ENCODE data around the gene ALG13. TPM values are rescaled to one million over a fixed set of nuclear protein-coding genes. Genes with fewer than 3 reads are reported as not detected.

ALG13 gene
- total and polyA plus RNA-seq, 2 of the 8 experiments (the other 6 are each of a cell fraction or from before 2014, with no cell fraction given), result 44.3 to 93.6 TPM

DNA sequence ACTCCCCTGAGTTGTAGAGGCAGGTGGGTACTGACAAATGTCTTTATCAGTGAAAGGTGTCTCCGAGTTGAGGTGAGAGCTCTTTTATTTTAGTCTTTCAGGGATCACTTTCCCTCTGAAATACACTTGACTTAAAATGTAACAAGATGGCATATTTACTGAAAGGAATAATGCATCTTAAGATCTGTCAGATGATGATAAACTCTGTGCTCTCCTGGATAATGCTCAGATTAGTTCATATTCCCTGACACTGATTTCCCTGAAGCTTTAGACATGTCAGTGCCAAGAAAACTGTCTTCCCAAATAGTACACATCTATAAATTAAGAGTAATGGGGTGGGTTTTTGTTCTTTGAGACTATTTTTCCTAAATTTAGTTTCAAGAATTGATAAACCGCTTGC lies 75.5 kb downstream of the ALG13 start:
- H3K9ac ChIP-seq (replicated peaks in 1 of 4; ENCODE audit: extremely low read depth in 1 of 4, low read depth in 3 of 4, low read length in 3 of 4), result no peak overlapping the region
- no peak overlapping the region for H4K91ac ChIP-seq (replicated peaks; ENCODE audit: insufficient read length, low read length)
- no peaks in the 10 kb centered on the region for H3K23me2 ChIP-seq (ENCODE audit: low read depth, low read length)
- H3K4me3 ChIP-seq (ENCODE audit: extremely low read depth in 1 of 4, insufficient read depth in 2 of 4, low read depth in 3 of 4, low read length in 4 of 4), result no peak overlapping the region
- no peak overlapping the region for H3K18ac ChIP-seq (ENCODE audit: extremely low read depth, low read length)
- DNase-seq (ENCODE audit: low read depth in 1 of 2, low spot score in 2 of 2) (no peak), FAIRE-seq (no peak)
- H3K79me2 ChIP-seq (ENCODE audit: control insufficient read depth in 1 of 2, insufficient read depth in 2 of 2, low read length in 2 of 2), result no peaks in the 10 kb centered on the region
- H3K27ac ChIP-seq (ENCODE audit: low read depth, low read length), result no peak overlapping the region
- H3K79me1 ChIP-seq (ENCODE audit: low read depth, low read length), result no peaks in the 10 kb centered on the region
- ChIA-PET POLR2A (ENCODE audit: partially characterized antibody) (no interaction called here), CTCF (ENCODE audit: partially characterized antibody) (no interaction called here)
- no peak overlapping the region for H4K8ac ChIP-seq (ENCODE audit: extremely low read depth, insufficient read depth, low read length)
- WGBS, 2 experiments (ENCODE audit: extremely low coverage in 1 of 2, insufficient coverage in 1 of 2, insufficient read length in 1 of 2, insufficient replicate concordance in 2 of 2, low coverage in 1 of 2, low lambda C conversion rate in 2 of 2, missing lambda C conversion rate in 1 of 2), result 91% methylated on average over 2 of the region's 2 CpGs; no CpG with 5 or more reads in 1 of the 2 experiments
- no peak overlapping the region for H3K4me2 ChIP-seq (ENCODE audit: insufficient read depth in 1 of 2, low read depth in 2 of 2, low read length in 2 of 2)
- H4K20me1 ChIP-seq (replicated peaks in 1 of 2; ENCODE audit: control insufficient read depth in 1 of 2, insufficient read depth in 2 of 2, low read length in 2 of 2), result no peaks in the 10 kb centered on the region
- H3K23ac ChIP-seq (ENCODE audit: insufficient read length), result no peak overlapping the region
- no peak overlapping the region for H2BK15ac ChIP-seq (ENCODE audit: low read length)
- no peak overlapping the region for H2BK20ac ChIP-seq (ENCODE audit: low read length)
- H3K4me1 ChIP-seq (replicated peaks in 1 of 4; ENCODE audit: control insufficient read depth in 3 of 4, insufficient read depth in 4 of 4, low read length in 3 of 4), result no peaks in the 10 kb centered on the region
- H3K36me3 ChIP-seq (ENCODE audit: control insufficient read depth in 2 of 4, insufficient read depth in 4 of 4, low read length in 3 of 4), result peaks cover 0 to 7% (median 3%) of the 10 kb centered on the region in 4 experiments; a peak in 2 of 8 replicates
- no peak overlapping the region for H2AK5ac ChIP-seq (ENCODE audit: low read depth, low read length)
- H2BK120ac ChIP-seq (replicated peaks; ENCODE audit: low read depth, low read length), result no peak overlapping the region
- no peaks in the 10 kb centered on the region for H3K9me3 ChIP-seq (ENCODE audit: insufficient read depth in 2 of 2, low read depth in 1 of 2, low read length in 1 of 2)
- no peak overlapping the region for H3K14ac ChIP-seq (ENCODE audit: insufficient read length)
- H3K4ac ChIP-seq (replicated peaks; ENCODE audit: insufficient read length, low read depth, low read length), result no peak overlapping the region
- no peaks in the 10 kb centered on the region for H3K27me3 ChIP-seq (replicated peaks in 1 of 4; ENCODE audit: control insufficient read depth in 3 of 4, extremely low read depth in 1 of 4, insufficient read depth in 3 of 4, low read length in 3 of 4)
- no peak overlapping the region for H4K5ac ChIP-seq (ENCODE audit: insufficient read length, low read depth, low read length)
- no peak overlapping the region for H3K56ac ChIP-seq (replicated peaks; ENCODE audit: insufficient read length, low read depth, low read length)
- H2BK12ac ChIP-seq (ENCODE audit: low read depth, low read length), result no peak overlapping the region
- no peak overlapping the region for H2BK5ac ChIP-seq (ENCODE audit: low read depth, low read length)
- H2AFZ ChIP-seq (ENCODE audit: low read length), result no peak overlapping the region
- TF ChIP-seq, protein P1, sequence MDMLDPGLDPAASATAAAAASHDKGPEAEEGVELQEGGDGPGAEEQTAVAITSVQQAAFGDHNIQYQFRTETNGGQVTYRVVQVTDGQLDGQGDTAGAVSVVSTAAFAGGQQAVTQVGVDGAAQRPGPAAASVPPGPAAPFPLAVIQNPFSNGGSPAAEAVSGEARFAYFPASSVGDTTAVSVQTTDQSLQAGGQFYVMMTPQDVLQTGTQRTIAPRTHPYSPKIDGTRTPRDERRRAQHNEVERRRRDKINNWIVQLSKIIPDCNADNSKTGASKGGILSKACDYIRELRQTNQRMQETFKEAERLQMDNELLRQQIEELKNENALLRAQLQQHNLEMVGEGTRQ (IDR thresholded peaks at IDR 0.05; ENCODE audit: low read length), result no peak
- no peak for TF ChIP-seq HDAC2 (IDR thresholded peaks at IDR 0.05; ENCODE audit: borderline replicate concordance in 1 of 2, low read depth in 2 of 2, low read length in 2 of 2)
- TF ChIP-seq CBX5 (IDR thresholded peaks at IDR 0.05; ENCODE audit: low read depth, low read length), result no peak
- TF ChIP-seq JUND (IDR thresholded peaks at IDR 0.05; ENCODE audit: low read length), result no peak
- TF ChIP-seq KDM1A (IDR thresholded peaks at IDR 0.05; ENCODE audit: borderline replicate concordance, low read length), result no peak
- no peak for TF ChIP-seq TCF12 (IDR thresholded peaks at IDR 0.05; ENCODE audit: low read depth, low read length)
- no peak for TF ChIP-seq SIX5 (IDR thresholded peaks at IDR 0.05; ENCODE audit: low read depth, low read length)
- TF ChIP-seq SP4 (IDR thresholded peaks at IDR 0.05; ENCODE audit: low read length), result no peak
- TF ChIP-seq, protein P2, sequence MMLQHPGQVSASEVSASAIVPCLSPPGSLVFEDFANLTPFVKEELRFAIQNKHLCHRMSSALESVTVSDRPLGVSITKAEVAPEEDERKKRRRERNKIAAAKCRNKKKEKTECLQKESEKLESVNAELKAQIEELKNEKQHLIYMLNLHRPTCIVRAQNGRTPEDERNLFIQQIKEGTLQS (IDR thresholded peaks at IDR 0.05; ENCODE audit: insufficient read depth, low read depth, low read length), result no peak
- TF ChIP-seq POLR2A (IDR thresholded peaks at IDR 0.05; ENCODE audit: control extremely low read depth in 1 of 2, low read depth in 2 of 2, low read length in 2 of 2), result no peak
- TF ChIP-seq RFX5 (IDR thresholded peaks at IDR 0.05; ENCODE audit: borderline replicate concordance, low read depth, low read length), result no peak
- TF ChIP-seq CHD2 (IDR thresholded peaks at IDR 0.05; ENCODE audit: low read length), result no peak
- no peak for TF ChIP-seq SIRT6 (IDR thresholded peaks at IDR 0.05; ENCODE audit: low read length)
- TF ChIP-seq SAP30 (IDR thresholded peaks at IDR 0.05; ENCODE audit: insufficient read depth, insufficient replicate concordance, low read length), result no peak
